Gastrocnemius medialis (tissue), 4 donors: ENCODE measurements around the gene C9orf78. TPM values are rescaled to one million over a fixed set of nuclear protein-coding genes. Genes with fewer than 3 reads are reported as not detected.

ENCODE experiments used
- ATAC-seq, 2 donors: fragments of 150-250 bp; one replicate each; pipeline ENCODE4 v1.9.1; 2016
- DNase-seq, 2 donors: peaks; one replicate each; pipeline ENCODE4 v3.0.0-alpha.2; 2019
- H3K27ac ChIP-seq, 4 donors: fragments of 200-600 bp; sonication (generic); 1 replicate in 1 of 4; 2 replicates in 3 of 4; pipeline ENCODE4 v1.5.1; 2016 to 2018; ENCODE audit warnings: mild to moderate bottlenecking in 2 of 4, moderate library complexity in 1 of 4
- H3K27me3 ChIP-seq, 3 donors: fragments of 200-600 bp; sonication (generic) in 2 of 3; 1 replicate in 1 of 3; 2 replicates in 2 of 3; pipeline versions ENCODE4 v1.5.1 to v1.6.0; 2016 to 2019; ENCODE audit warnings: mild to moderate bottlenecking in 1 of 3, moderate library complexity in 1 of 3
- H3K36me3 ChIP-seq, 2 donors: fragments of 200-600 bp; sonication (generic) in 1 of 2; one replicate each; pipeline ENCODE4 v1.5.1; 2017 to 2018
- H3K4me1 ChIP-seq, 2 donors: fragments of 200-600 bp; sonication (generic) in 1 of 2; one replicate each; pipeline ENCODE4 v1.5.1; 2016 to 2017; ENCODE audit warnings: mild to moderate bottlenecking in 2 of 2
- H3K4me3 ChIP-seq, 4 donors: fragments of 200-600 bp; sonication (generic) in 3 of 4; 1 replicate in 1 of 4; 2 replicates in 3 of 4; pipeline ENCODE4 v1.5.1; 2016 to 2019; ENCODE audit warnings: mild to moderate bottlenecking in 2 of 4
- H3K9me3 ChIP-seq, 3 donors: fragments of 200-600 bp; sonication (generic) in 2 of 3; 1 replicate in 1 of 3; 2 replicates in 2 of 3; pipeline ENCODE4 v1.5.1; 2016 to 2019
- POLR2A ChIP-seq, 2 donors: fragments of 450-650 bp; IDR thresholded peaks; one replicate each; pipeline ENCODE4 v1.6.1; 2017; ENCODE audit warnings: antibody characterized with exemption in 2 of 2, mild to moderate bottlenecking in 2 of 2, moderate library complexity in 2 of 2
- in situ Hi-C, 4 donors: fragments of 200-750 bp; cut with MboI; loops; one replicate each; pipeline versions ENCODE4 v1.15.0 to v1.8.0; 2017; ENCODE audit warnings: low sequenced_read_pairs in 4 of 4
- intact Hi-C: fragments of 100-400 bp; cut with DNase I; formaldehyde crosslinking; loops from one replicate; pipeline ENCODE4 v1.15.1; 2023; ENCODE audit warnings: low total_unique reads
- total RNA-seq, 4 donors: library from RNA; depleted of rRNA; stranded (reverse); fragments of >200 nt; gene quantifications; one replicate each; pipeline versions ENCODE4 v1.1.0 to v1.2.3, GENCODE V29; 2016
- TF ChIP-seq, protein P1 (sequence below), 5 experiments: fragments of 450-650 bp in 3 of 5; fragments of 200-600 bp in 2 of 5; sonication (generic) in 2 of 5; IDR thresholded peaks in 4 of 5; conservative IDR thresholded peaks in 1 of 5; 1 replicate in 4 of 5; 2 replicates in 1 of 5; pipeline ENCODE4 v1.5.1; 2016 to 2019; ENCODE audit warnings: antibody characterized with exemption in 5 of 5, mild to moderate bottlenecking in 3 of 5, moderate library complexity in 3 of 5

Gene C9orf78
- total RNA-seq, 4 donors from 2014 or later: 82.3 to 108 (median 83.9) TPM

DNA sequence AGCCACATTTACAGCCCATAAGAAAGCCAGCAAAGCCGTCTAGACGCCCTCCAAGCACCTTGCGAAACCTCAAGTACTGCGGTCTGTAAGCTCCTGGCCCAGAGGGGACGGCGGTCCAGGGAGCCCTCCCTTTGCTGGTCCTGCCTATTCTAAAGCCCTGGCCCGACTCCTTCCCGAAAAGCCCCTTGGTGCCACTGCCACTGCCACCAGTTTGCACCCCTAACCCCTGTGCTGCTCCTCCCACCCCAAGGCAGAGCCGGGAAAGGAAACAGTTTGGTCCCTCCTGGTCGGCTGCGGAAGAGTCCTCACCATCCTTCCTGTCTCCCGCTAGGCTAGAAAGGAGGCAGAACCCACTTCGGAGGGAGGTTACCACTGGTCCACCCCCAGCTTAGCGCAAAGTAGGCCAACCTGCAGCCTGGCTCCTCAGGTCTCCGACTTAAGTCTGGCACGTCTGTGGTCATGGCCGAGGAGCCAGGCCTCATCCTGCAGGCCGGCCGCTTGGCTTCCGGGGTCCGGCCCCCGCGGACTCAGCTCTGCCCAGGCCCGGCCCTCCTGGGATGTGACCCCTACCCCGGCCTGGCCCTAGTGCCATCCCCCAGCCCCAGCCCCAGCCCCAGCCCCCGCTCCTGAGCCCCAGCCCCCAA, 12.1 kb downstream of the C9orf78 start:
- H3K27me3 ChIP-seq: no peaks in the 10 kb centered on the region
- H3K9me3 ChIP-seq: no peaks in the 10 kb centered on the region
- TF ChIP-seq POLR2A (IDR thresholded peaks at IDR 0.05): no peak
- TF ChIP-seq, protein P1, sequence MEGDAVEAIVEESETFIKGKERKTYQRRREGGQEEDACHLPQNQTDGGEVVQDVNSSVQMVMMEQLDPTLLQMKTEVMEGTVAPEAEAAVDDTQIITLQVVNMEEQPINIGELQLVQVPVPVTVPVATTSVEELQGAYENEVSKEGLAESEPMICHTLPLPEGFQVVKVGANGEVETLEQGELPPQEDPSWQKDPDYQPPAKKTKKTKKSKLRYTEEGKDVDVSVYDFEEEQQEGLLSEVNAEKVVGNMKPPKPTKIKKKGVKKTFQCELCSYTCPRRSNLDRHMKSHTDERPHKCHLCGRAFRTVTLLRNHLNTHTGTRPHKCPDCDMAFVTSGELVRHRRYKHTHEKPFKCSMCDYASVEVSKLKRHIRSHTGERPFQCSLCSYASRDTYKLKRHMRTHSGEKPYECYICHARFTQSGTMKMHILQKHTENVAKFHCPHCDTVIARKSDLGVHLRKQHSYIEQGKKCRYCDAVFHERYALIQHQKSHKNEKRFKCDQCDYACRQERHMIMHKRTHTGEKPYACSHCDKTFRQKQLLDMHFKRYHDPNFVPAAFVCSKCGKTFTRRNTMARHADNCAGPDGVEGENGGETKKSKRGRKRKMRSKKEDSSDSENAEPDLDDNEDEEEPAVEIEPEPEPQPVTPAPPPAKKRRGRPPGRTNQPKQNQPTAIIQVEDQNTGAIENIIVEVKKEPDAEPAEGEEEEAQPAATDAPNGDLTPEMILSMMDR (IDR thresholded peaks at IDR 0.05 in 4 of 5, conservative IDR thresholded peaks at IDR 0.05 in 1 of 5): no peak
- H3K27ac ChIP-seq: peak overlapping the region; percentile 68 to 86 (median 78)
- no peak for ATAC-seq
- H3K4me1 ChIP-seq: peaks cover 0 to 8% of the 10 kb centered on the region in 2 donors
- peak overlapping the region; percentile 75 to 88 (median 78) for H3K4me3 ChIP-seq
- peaks cover 0 to 46% of the 10 kb centered on the region in 2 donors for H3K36me3 ChIP-seq
- DNase-seq: no peak
- in situ Hi-C loops: no loop called here
- intact Hi-C loops: loop anchor here (1.0 kb wide), 1 partner anchor 20 kb away; the partner anchor contains the start of gene TOR1B

DNA sequence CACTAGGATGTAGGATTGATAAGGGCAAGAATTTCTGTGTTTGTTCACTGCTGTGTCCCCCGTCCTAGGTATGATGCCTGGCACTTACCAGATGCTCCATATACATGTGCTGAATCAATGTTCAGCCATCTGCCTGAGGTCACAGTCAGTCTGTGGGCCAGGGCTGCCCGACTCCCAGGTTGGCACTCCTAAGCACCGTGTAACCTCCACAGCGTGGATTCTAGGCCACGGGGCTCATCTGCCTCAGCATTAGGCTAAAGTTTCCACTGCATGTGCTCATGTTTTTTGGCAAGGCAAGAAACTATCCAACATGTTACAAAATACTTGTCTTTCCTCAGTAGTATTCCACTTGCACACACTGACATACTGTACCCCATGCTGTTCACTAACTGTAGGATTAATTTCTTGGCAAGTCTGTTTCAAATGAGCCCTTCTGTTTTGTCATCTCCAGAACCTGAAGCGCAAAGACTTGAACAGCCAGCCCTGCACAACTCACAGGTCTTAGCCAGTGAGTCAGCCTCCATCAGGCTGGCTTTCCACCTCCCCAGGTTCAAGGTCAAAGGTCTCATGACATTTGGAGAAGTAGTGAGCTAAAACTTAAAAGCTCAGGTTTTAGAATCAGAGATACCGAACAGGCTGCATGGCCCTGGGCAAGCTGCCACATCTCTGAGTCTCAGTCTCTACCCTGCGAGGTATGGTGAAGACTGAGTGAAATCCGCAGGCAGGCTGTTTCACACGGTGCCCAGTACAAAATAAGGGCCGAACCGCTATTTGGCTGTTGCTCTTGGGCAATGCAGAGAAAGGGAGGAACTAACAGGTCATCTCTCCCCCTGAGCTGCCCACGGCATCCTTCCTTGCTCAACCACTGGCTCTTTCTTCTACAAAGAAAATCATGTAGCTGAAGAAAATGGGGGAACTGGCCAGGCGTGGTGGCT, 18.3 kb downstream of the C9orf78 start:
- Histone ChIP-seq H3K36me3 (peaks cover 0 to 72% of the 10 kb centered on the region in 2 donors), H3K27ac (no peak overlapping the region), H3K4me3 (no peak overlapping the region), H3K9me3 (no peaks in the 10 kb centered on the region), H3K27me3 (no peaks in the 10 kb centered on the region), H3K4me1 (no peaks in the 10 kb centered on the region)
- TF ChIP-seq POLR2A (IDR thresholded peaks at IDR 0.05): no peak
- TF ChIP-seq, protein P1 (IDR thresholded peaks at IDR 0.05 in 4 of 5, conservative IDR thresholded peaks at IDR 0.05 in 1 of 5): no peak
- intact Hi-C loops (no loop called here), in situ Hi-C loops (no loop called here)
- ATAC-seq (no peak), DNase-seq (no peak)

DNA sequence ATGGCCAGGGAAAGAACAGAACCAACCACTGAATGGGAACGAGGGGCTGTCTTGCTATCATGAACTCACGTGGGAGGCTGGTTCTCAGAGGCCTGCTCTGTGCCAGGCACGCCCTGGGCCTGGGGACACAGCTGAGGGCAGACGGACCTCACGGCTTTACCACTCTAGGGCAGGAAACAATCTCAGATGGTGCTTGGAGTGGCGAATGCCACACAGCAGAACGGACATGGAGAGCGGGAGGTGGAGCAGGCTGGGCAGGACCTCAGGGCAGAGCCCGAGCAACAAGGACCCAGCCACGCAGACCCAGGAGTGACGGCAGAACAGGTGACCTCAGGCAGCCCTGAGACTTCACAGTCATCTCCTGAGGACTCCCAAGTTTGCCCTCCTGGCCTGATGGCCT, 19.8 kb downstream of the C9orf78 start:
- H3K36me3 ChIP-seq: peaks cover 0 to 70% of the 10 kb centered on the region in 2 donors
- ATAC-seq (no peak), DNase-seq (no peak)
- H3K9me3 ChIP-seq: no peaks in the 10 kb centered on the region
- in situ Hi-C loops: no loop called here
- H3K27me3 ChIP-seq: no peaks in the 10 kb centered on the region
- TF ChIP-seq, protein P1 (IDR thresholded peaks at IDR 0.05 in 4 of 5, conservative IDR thresholded peaks at IDR 0.05 in 1 of 5): no peak
- TF ChIP-seq POLR2A (IDR thresholded peaks at IDR 0.05): no peak
- no peak overlapping the region for H3K27ac ChIP-seq
- intact Hi-C loops: no loop called here
- H3K4me3 ChIP-seq: no peak overlapping the region
- H3K4me1 ChIP-seq: no peaks in the 10 kb centered on the region

DNA sequence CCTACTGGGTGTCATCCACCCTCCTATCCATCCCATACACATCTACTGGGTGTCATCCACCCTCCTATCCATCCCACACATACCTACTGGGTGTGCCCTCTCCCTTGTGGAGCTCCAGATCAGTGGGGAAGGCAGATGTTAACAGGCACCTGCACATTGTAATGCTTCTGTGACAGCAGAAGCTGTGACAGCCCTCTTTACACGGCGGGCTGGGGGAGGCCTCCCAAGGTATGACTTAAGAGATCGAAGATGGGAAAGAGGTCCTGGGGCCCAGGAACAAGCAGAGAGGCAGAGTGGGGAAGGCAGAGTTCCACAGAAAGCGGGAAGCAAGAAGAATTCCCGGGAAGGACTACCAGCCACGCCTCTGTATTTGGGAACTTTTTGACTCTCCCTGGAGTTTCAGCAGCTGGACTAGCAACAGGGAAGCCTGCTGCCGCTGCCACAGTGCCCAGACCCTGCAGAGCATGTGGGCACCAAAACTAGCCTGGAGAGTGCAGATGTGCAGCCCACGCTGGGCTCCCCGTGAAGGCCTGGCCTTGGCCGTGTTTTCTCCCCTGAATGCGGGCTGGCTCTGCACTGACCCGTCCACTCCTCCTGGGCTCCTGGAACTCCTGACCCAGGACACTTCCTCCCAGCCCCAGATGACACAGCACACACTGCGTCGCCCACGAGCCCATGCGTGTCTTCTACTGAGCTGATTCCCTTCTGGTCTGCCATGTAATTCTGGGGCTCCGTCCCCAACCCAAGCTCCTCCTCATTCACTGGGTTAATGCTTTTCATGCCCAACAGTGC, 20.4 kb downstream of the C9orf78 start:
- intact Hi-C loops: no loop called here
- no peak overlapping the region for H3K27ac ChIP-seq
- DNase-seq (no peak), ATAC-seq (no peak)
- no peaks in the 10 kb centered on the region for H3K27me3 ChIP-seq
- H3K36me3 ChIP-seq: peaks cover 0 to 73% of the 10 kb centered on the region in 2 donors
- H3K4me3 ChIP-seq: no peak overlapping the region
- in situ Hi-C loops: no loop called here
- no peaks in the 10 kb centered on the region for H3K9me3 ChIP-seq
- H3K4me1 ChIP-seq: no peaks in the 10 kb centered on the region
- TF ChIP-seq POLR2A (IDR thresholded peaks at IDR 0.05): no peak
- TF ChIP-seq, protein P1 (IDR thresholded peaks at IDR 0.05 in 4 of 5, conservative IDR thresholded peaks at IDR 0.05 in 1 of 5): no peak
